GM10266 (cell line): ENCODE measurements around the gene LHPP.

Experiments used
- DNase-seq: peaks from one replicate; pipeline ENCODE4 v3.0.0; 2012; ENCODE audit errors: extremely low spot score
- CTCF ChIP-seq: IDR thresholded peaks from 2 replicates; pipeline ENCODE4 v1.5.1; 2012; ENCODE audit warnings: mild to moderate bottlenecking, low read depth; ENCODE audit not compliant: control insufficient read depth, insufficient read depth; ENCODE audit errors: missing control alignments

Gene LHPP

GRCh38 chr10:124497196-124497881, 35.7 kb downstream of the LHPP start:
- no peak for DNase-seq
- TF ChIP-seq CTCF, result no peak

DNA sequence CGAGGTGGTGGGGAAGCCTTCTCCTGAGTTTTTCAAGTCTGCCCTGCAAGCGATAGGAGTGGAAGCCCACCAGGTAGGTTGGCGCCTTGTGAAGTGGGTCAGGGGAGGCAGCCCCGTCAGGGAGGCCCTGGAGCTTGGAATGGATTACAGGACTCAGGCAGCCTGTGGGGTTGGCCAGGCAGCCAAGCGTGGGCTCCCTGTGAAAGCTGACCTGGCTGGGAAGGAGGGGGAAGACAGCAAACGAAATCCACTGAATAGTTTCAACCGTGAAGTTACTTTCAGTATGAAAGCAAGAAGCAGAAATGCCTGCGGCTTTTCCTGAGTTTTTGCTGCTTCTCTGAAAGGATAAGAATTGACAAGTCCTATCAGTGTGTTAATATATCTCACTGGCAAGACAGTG, 36.4 kb downstream of the LHPP start:
- DNase-seq, result no peak
- no peak for TF ChIP-seq CTCF

- TF ChIP-seq CTCF, result no peak
These were observed 39.1 kb downstream of the LHPP start for GRCh38 chr10:124500757-124501156.

DNA sequence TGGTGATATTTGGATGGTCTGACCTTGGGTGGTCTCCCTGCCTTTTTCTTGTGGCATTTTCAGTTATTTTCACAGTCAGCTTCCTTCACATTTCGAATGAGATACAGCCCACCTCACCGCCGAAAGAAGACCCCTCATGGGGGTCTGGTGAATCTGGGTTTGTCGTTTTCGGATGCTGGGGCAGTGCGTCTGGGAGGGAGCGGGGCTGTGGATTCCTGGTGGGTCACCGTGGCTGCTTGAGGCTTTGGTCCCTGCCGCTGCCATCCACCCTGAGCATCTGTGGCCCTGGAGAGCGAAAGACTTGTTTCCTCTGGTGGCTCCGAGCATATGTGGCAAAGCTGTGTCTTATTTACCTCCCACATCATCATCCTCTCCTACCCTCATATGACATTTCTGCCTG, 43.1 kb downstream of the LHPP start:
- DNase-seq, result no peak
- TF ChIP-seq CTCF, result no peak

More at GRCh38 chr10:124500757-124501156, 39.1 kb downstream of the LHPP start:
- DNase-seq, result no peak

GRCh38 chr10:124505279-124505678, 43.7 kb downstream of the LHPP start:
- no peak for TF ChIP-seq CTCF
- DNase-seq, result no peak

DNA sequence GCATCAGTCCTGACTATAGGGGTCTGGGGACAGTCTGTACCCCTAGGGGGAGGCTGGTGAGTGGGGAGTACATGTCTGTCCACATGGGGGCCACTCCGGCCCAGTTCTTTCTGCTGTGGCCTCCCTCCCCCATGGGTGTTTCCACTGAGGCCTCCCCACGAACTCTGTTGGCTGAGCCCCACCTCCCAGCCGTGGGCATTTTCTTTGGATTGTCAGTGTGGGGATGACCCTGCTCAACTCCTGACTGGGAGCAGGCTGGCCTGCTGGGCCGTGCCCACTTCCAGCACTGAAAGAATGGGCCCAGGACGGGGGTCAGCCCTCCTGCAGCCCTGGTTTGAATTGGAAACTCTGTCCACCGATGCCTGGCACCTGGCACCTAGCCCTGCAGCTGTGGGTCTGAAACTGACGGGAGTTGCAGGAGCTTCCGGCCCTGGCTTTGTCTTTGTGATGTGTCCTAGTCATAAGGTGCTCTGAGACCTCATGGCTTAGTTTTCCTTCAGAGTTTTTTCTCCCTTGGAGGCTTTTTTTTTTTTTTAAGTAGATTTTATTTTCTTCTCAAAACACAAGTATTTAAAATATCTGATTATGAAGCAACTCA, 46.5 kb downstream of the LHPP start:
- no peak for TF ChIP-seq CTCF
- DNase-seq, result no peak

DNA sequence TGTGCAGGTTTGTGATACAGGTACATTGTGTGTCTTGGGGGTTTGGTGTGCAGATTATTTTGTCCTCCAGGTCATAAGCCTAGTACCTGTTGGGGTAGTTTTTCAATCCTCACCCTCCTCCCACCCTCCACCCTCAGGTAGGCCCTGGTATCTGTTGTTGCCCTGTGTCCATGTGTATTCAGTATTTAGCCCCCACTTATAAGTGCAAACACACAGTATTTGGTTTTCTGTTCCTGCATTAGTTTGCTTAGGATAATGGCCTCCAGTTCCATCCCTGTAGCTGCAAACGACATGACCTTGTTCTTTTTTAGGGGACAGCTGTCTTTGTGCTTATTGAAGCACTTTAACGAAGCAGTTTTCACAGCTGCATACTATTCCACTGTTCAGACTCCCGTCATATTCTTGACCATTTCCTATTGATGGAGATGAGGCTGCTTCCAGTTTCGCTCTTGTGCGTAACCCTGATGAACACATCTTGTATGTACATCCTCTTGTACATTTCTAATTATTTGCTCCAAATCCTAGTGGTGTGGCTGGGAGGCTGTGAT, 47.4 kb downstream of the LHPP start:
- no peak for TF ChIP-seq CTCF
- DNase-seq, result no peak
